Parathyroid adenoma (tissue), 2 donors: Measurements from ENCODE around the gene MINK1.
"Not testable (repeated sequence)": the region's sequence is repeated elsewhere in the genome, so short reads cannot be mapped to it uniquely, and the experiment has no call there.

Source experiments
- H2AFZ ChIP-seq: fragments of 300-600 bp; sonication (generic); one replicate; pipeline ENCODE4 v1.7.0; 2017; ENCODE audit warnings: antibody characterized with exemption, mild to moderate bottlenecking
- H3K27ac ChIP-seq: fragments of 300-600 bp; sonication (generic); one replicate; pipeline ENCODE4 v1.7.0; 2017
- H3K27me3 ChIP-seq: fragments of 300-600 bp; sonication (generic); one replicate; pipeline ENCODE4 v1.7.0; 2017; ENCODE audit warnings: low read length; ENCODE audit not compliant: control insufficient read depth, insufficient read depth
- H3K36me3 ChIP-seq: fragments of 300-600 bp; sonication (generic); one replicate; pipeline ENCODE4 v1.7.0; 2017; ENCODE audit warnings: low read length; ENCODE audit not compliant: control insufficient read depth, insufficient read depth
- H3K4me1 ChIP-seq: fragments of 300-600 bp; sonication (generic); one replicate; pipeline ENCODE4 v1.7.0; 2017; ENCODE audit warnings: control low read depth
- H3K4me2 ChIP-seq: fragments of 300-600 bp; sonication (generic); one replicate; pipeline ENCODE4 v1.7.0; 2017; ENCODE audit warnings: low read length
- H3K4me3 ChIP-seq: fragments of 300-600 bp; sonication (generic); one replicate; pipeline ENCODE4 v1.7.0; 2017; ENCODE audit warnings: low read depth, low read length
- H3K79me2 ChIP-seq: fragments of 300-600 bp; sonication (generic); one replicate; pipeline ENCODE4 v1.7.0; 2017; ENCODE audit warnings: control low read depth
- H3K9ac ChIP-seq: fragments of 300-600 bp; sonication (generic); one replicate; pipeline ENCODE4 v1.7.0; 2017; ENCODE audit warnings: mild to moderate bottlenecking
- H3K9me3 ChIP-seq: fragments of 300-600 bp; sonication (generic); one replicate; pipeline ENCODE4 v1.7.0; 2017; ENCODE audit warnings: low read length; ENCODE audit not compliant: control insufficient read depth
- TF ChIP-seq, protein P1 (sequence below): fragments of 300-600 bp; sonication (generic); IDR thresholded peaks from one replicate; pipeline ENCODE4 v1.7.0; 2017; ENCODE audit warnings: antibody characterized with exemption, mild to moderate bottlenecking
- donor health status: primary hyperparathyroidism.

Gene MINK1

DNA sequence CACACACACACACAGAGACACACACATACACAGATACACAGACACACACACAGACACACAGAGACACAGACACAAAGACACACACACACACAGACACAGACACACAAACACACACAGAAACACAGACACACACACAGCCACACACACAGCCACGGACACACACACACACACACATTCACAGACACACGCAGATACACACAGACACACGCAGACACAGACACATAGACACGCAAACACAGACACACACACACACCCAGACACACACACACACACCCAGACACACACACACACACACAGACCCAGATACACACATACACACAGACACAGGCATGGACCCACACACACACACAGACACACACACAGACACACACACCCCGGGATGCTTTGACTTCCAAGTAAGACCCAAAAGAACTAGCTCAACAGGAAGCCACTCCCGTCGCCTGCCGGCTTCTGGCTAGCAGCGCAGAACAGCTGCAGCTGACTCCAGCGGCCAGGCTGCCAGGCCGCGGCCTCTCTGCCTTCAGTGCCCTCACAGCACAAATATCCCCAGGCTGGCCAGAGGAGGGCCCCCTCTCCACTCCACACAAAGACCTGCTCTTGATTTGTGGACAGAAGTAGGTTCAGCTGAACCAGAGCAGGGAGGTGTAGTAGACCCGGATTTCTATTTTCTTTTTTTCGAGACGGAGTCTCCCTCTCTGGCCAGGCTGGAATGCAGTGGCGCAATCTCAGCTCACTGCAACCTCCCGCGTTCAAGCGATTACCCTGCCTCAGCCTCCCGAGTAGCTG lies 75.8 kb downstream of the MINK1 start:
- Histone ChIP-seq H3K36me3 (no peaks in the 10 kb centered on the region), H3K4me3 (peak overlapping the region; percentile 37), H3K9ac (no peak overlapping the region), H3K27ac (peak overlapping the region; percentile 27), H3K4me1 (peaks cover 7% of the 10 kb centered on the region), H3K79me2 (no peaks in the 10 kb centered on the region), H3K4me2 (no peak overlapping the region), H3K9me3 (no peaks in the 10 kb centered on the region), H2AFZ (peak overlapping the region; percentile 90), H3K27me3 (no peaks in the 10 kb centered on the region)
- TF ChIP-seq, protein P1, sequence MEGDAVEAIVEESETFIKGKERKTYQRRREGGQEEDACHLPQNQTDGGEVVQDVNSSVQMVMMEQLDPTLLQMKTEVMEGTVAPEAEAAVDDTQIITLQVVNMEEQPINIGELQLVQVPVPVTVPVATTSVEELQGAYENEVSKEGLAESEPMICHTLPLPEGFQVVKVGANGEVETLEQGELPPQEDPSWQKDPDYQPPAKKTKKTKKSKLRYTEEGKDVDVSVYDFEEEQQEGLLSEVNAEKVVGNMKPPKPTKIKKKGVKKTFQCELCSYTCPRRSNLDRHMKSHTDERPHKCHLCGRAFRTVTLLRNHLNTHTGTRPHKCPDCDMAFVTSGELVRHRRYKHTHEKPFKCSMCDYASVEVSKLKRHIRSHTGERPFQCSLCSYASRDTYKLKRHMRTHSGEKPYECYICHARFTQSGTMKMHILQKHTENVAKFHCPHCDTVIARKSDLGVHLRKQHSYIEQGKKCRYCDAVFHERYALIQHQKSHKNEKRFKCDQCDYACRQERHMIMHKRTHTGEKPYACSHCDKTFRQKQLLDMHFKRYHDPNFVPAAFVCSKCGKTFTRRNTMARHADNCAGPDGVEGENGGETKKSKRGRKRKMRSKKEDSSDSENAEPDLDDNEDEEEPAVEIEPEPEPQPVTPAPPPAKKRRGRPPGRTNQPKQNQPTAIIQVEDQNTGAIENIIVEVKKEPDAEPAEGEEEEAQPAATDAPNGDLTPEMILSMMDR: peak; percentile 86

DNA sequence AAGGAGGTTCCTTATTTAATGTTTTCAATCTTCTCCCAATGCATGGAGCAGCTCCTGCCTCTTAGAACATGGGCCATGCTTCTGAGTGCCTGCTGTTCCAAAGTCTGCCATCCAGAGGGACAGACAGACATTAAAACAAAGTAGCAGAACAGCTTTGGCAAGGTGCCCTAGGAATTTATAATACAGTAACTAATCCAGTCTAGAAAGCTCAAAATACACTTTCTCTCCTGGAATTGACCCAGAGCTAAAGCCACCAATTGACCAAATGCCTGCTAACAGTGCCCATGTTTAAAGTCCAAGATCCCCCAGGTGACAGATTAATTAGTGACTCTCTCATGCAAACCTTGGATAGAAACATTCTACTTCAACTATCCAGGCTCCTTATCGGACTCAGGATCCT lies 80.9 kb downstream of the MINK1 start:
- Histone ChIP-seq H3K4me3 (no peak overlapping the region), H2AFZ (no peak overlapping the region), H3K4me1 (peaks cover 5% of the 10 kb centered on the region), H3K79me2 (no peaks in the 10 kb centered on the region), H3K27ac (no peak overlapping the region), H3K36me3 (no peaks in the 10 kb centered on the region), H3K9me3 (no peaks in the 10 kb centered on the region), H3K27me3 (no peaks in the 10 kb centered on the region), H3K4me2 (no peak overlapping the region), H3K9ac (no peak overlapping the region)
- TF ChIP-seq, protein P1: no peak

DNA sequence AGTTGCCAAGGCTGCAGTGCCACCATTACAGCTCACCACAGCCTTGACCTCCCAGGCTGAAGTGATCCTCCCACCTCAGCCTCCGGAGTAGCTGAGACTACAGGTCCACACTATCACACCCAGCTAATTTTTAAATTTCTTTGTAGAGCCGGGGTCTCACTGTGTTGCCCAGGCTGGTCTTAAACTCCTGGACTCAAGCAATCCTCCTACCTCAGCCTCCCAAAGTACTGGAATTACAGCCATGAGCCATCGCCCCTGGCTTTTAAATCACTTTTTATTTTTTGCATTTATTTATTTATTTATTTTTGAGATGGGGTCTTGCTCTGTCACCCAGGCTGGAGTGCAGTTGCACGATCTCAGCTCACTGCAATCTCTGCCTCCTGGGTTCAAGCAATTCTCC lies 81.4 kb downstream of the MINK1 start:
- not testable (repeated sequence) for H3K9ac ChIP-seq, H3K27ac ChIP-seq, H2AFZ ChIP-seq, H3K4me1 ChIP-seq, H3K4me3 ChIP-seq, H3K4me2 ChIP-seq, H3K79me2 ChIP-seq, H3K27me3 ChIP-seq, H3K36me3 ChIP-seq, H3K9me3 ChIP-seq

DNA sequence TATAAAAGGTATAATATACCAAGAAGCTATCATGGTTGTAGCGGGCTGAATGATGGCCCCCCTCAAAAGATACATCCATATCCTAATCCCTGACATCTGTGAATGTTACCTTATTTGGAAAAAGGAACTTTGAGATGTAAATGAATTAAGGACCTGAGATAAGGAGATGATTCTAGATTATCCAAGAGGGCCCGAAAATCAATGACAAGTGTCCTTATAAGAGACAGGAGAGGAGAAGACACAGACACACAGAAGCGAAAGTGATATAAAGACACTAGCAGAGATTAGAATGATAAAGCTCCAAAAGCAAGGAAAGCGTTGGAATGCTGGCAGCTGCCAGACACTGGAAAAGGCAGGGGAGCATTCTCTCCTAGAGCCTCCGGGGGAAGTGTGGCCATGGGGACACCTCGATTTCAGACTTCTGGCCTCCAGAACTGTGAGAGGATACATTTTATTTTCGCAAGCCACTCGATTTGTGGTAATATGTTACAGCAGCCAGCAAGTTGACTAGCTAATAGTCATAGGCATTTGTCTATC lies 86.4 kb downstream of the MINK1 start:
- Histone ChIP-seq H3K9ac (no peak overlapping the region), H2AFZ (no peak overlapping the region), H3K79me2 (no peaks in the 10 kb centered on the region), H3K36me3 (no peaks in the 10 kb centered on the region), H3K4me3 (no peak overlapping the region), H3K4me1 (no peaks in the 10 kb centered on the region), H3K27ac (no peak overlapping the region), H3K9me3 (no peaks in the 10 kb centered on the region), H3K4me2 (no peak overlapping the region), H3K27me3 (no peaks in the 10 kb centered on the region)
- TF ChIP-seq, protein P1: no peak

DNA sequence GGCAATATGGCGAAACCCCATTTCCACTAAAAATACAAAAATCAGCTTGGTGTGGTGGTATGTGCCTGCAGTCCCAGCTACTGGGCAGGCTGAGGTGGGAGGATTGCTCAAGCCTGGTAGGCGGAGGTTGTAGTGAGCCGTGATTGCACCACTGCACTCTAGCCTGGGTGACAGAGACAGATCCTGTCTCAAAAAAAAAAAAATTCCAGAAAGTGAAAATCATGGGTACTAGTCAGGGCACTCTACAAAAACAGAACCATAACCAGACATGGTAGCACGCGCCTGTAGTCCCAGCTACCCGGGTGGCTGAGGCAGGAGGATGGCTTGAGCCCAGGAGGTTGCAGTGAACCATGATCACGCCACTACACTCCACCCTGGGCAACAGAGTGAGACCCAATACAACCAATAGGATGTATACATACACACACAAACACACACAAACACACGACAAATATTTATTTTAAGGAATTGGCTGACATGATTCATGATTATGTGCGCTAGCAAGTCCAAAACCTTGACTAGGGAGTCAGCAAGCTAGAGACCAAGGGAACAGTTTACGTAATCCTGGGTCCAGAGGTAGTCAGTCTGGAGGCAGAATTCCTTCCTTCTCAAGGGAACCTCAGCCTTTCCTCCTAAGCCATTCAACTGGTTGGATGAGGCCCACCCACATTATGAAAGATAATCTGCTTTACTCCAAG lies 87.4 kb downstream of the MINK1 start:
- TF ChIP-seq, protein P1: no peak
- Histone ChIP-seq H3K36me3 (no peaks in the 10 kb centered on the region), H2AFZ (no peak overlapping the region), H3K4me2 (no peak overlapping the region), H3K9ac (no peak overlapping the region), H3K4me1 (no peaks in the 10 kb centered on the region), H3K27ac (no peak overlapping the region), H3K27me3 (no peaks in the 10 kb centered on the region), H3K79me2 (no peaks in the 10 kb centered on the region), H3K9me3 (no peaks in the 10 kb centered on the region), H3K4me3 (no peak overlapping the region)
